Measurements from ENCODE around the gene ARNT2. TPM values are rescaled to one million over a fixed set of nuclear protein-coding genes. Genes with fewer than 3 reads are reported as not detected.

ARNT2 gene
- polyA plus RNA-seq, 3 donors = 63.6 to 68.3 (median 67.9) TPM

GRCh38 chr15:80587816-80588456 is 183.8 kb downstream of the ARNT2 start:
- no peak for DNase-seq (ENCODE audit: low read depth in 3 of 3, low spot score in 2 of 3)

GRCh38 chr15:80588801-80589200 is 184.6 kb downstream of the ARNT2 start:
- DNase-seq (ENCODE audit: low read depth in 3 of 3, low spot score in 2 of 3) = no peak

GRCh38 chr15:80590761-80591355 is 186.7 kb downstream of the ARNT2 start:
- no peak for DNase-seq (ENCODE audit: low read depth in 3 of 3, low spot score in 2 of 3)

GRCh38 chr15:80591471-80591870 is 187.3 kb downstream of the ARNT2 start:
- no peak for DNase-seq (ENCODE audit: low read depth in 3 of 3, low spot score in 2 of 3)

GRCh38 chr15:80591938-80592825 is 188.0 kb downstream of the ARNT2 start:
- no peak for DNase-seq (ENCODE audit: low read depth in 3 of 3, low spot score in 2 of 3)

- DNase-seq (ENCODE audit: low read depth in 3 of 3, low spot score in 2 of 3) = no peak
Measured at GRCh38 chr15:80593486-80594030, 189.4 kb downstream of the ARNT2 start.

GRCh38 chr15:80594091-80594889 is 190.1 kb downstream of the ARNT2 start:
- DNase-seq (ENCODE audit: low read depth in 3 of 3, low spot score in 2 of 3) = no peak

GRCh38 chr15:80595396-80595795 is 191.2 kb downstream of the ARNT2 start:
- no peak for DNase-seq (ENCODE audit: low read depth in 3 of 3, low spot score in 2 of 3)

GRCh38 chr15:80596521-80596976 is 192.4 kb downstream of the ARNT2 start:
- no peak for DNase-seq (ENCODE audit: low read depth in 3 of 3, low spot score in 2 of 3)

- no peak for DNase-seq (ENCODE audit: low read depth in 3 of 3, low spot score in 2 of 3)
Measured at GRCh38 chr15:80597076-80597475, 192.9 kb downstream of the ARNT2 start.

- DNase-seq (ENCODE audit: low read depth in 3 of 3, low spot score in 2 of 3) = no peak
Measured at GRCh38 chr15:80599359-80599758, 195.2 kb downstream of the ARNT2 start.

GRCh38 chr15:80600626-80601025 is 196.4 kb downstream of the ARNT2 start:
- no peak for DNase-seq (ENCODE audit: low read depth in 3 of 3, low spot score in 2 of 3)

- DNase-seq (ENCODE audit: low read depth in 3 of 3, low spot score in 2 of 3) = no peak
Measured at GRCh38 chr15:80601256-80601655, 197.1 kb downstream of the ARNT2 start.

- no peak for DNase-seq (ENCODE audit: low read depth in 3 of 3, low spot score in 2 of 3)
Measured at GRCh38 chr15:80604583-80605575, 200.7 kb downstream of the ARNT2 start.

GRCh38 chr15:80605591-80606150 is 201.5 kb downstream of the ARNT2 start:
- DNase-seq (ENCODE audit: low read depth in 3 of 3, low spot score in 2 of 3) = no peak

GRCh38 chr15:80606511-80607071 is 202.4 kb downstream of the ARNT2 start:
- DNase-seq (ENCODE audit: low read depth in 3 of 3, low spot score in 2 of 3) = no peak

GRCh38 chr15:80607287-80607980 is 203.3 kb downstream of the ARNT2 start:
- no peak for DNase-seq (ENCODE audit: low read depth in 3 of 3, low spot score in 2 of 3)

GRCh38 chr15:80608688-80609087 is 204.5 kb downstream of the ARNT2 start:
- DNase-seq (ENCODE audit: low read depth in 3 of 3, low spot score in 2 of 3) = no peak

Measured in right renal cortex interstitium (tissue), 3 donors.